CD4-positive, alpha-beta T cell treated with Interleukin-1 beta for 1 hour (primary cell): Measurements from ENCODE around the gene PDZD7.

Experiments
- DNase-seq, 2 donors: peaks; one replicate each; pipeline ENCODE4 v3.0.0-alpha.2; 2020 to 2022

PDZD7 gene

GRCh38 chr10:101000127-101000914 is 30.6 kb downstream of the PDZD7 start:
- no peak for DNase-seq

GRCh38 chr10:100999742-101000126 is 31.2 kb downstream of the PDZD7 start, which contains the start of gene LZTS2:
LZTS2 (plus strand) TSS chr10:100999808; CDS start chr10:101002539, 2,731 bp downstream.
- DNase-seq = no peak

GRCh38 chr10:100998991-100999741 is 31.8 kb downstream of the PDZD7 start:
- peak; percentile 80 to 81 for DNase-seq

- peak; percentile 63 to 66 for DNase-seq
These were observed 32.5 kb downstream of the PDZD7 start for GRCh38 chr10:100998183-100998990.

GRCh38 chr10:100997360-100998182 is 33.4 kb downstream of the PDZD7 start:
- peak; percentile 65 to 68 for DNase-seq

- peak in 1 of 2 donors; percentile 33 for DNase-seq
These were observed 34.1 kb downstream of the PDZD7 start for GRCh38 chr10:100996678-100997359.

GRCh38 chr10:100995181-100995580 is 35.7 kb downstream of the PDZD7 start:
- no peak for DNase-seq

- DNase-seq = no peak
These were observed 36.8 kb downstream of the PDZD7 start for GRCh38 chr10:100993986-100994708.

- no peak for DNase-seq
These were observed 41.8 kb downstream of the PDZD7 start for GRCh38 chr10:100989088-100989487.

GRCh38 chr10:100988166-100988565 is 42.8 kb downstream of the PDZD7 start:
- DNase-seq = no peak

GRCh38 chr10:100987685-100988049 is 43.3 kb downstream of the PDZD7 start:
- no peak for DNase-seq

- peak; percentile 83 to 84 for DNase-seq
These were observed 43.8 kb downstream of the PDZD7 start, which contains the start of the genes MRPL43 and TWNK for GRCh38 chr10:100986952-100987684. MRPL43 (minus strand) TSS chr10:100987497; CDS start chr10:100987443, 54 bp downstream. TWNK (plus strand) TSS chr10:100987543; CDS start chr10:100988211, 668 bp downstream.

- no peak for DNase-seq
These were observed 44.3 kb downstream of the PDZD7 start for GRCh38 chr10:100986623-100986951.

GRCh38 chr10:100985336-100985735 is 45.6 kb downstream of the PDZD7 start:
- DNase-seq = no peak

- DNase-seq = no peak
These were observed 46.2 kb downstream of the PDZD7 start for GRCh38 chr10:100984672-100985177.

- no peak for DNase-seq
These were observed 46.9 kb downstream of the PDZD7 start for GRCh38 chr10:100983868-100984671.

GRCh38 chr10:100982916-100983830 is 47.8 kb downstream of the PDZD7 start:
- DNase-seq = no peak
